Measurements from ENCODE around the gene BICRA.

DNA sequence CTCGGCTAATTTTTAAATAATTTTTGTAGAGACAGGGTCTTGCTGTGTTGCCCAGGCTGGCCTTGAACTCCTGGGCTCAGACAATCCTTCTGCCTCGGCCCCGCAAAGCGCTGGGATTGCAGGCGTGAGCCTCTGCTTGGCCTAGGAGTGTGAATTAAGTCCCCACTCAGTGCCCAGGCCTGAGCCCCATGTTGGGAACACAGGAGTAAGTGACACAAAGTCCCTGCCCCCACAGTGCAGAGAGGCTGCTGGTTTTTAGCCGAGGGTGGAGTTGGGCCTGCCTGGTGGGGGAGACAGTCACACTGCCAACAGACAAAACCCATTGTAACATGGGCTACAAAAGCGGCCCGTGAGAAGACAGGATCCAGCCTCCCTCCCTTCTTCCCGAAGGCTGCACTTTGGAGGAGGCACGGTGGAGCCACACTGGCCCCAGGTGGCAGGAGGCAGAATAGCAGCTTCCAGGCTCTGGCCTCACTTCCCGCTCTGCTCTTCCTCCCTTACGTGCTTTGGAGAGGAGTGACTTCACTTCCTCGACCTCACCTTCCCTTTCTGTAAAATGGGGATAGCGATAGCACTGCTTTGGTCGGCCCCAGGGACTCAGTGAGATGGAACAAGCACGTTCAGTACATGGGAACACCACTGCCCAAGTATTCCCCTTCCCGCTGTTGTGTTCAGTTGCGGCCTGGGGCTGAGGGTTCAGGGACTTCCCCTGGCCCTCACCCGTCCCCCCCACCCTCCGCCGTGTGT is 89.1 kb downstream of the BICRA start:
- TF ChIP-seq, protein P1, sequence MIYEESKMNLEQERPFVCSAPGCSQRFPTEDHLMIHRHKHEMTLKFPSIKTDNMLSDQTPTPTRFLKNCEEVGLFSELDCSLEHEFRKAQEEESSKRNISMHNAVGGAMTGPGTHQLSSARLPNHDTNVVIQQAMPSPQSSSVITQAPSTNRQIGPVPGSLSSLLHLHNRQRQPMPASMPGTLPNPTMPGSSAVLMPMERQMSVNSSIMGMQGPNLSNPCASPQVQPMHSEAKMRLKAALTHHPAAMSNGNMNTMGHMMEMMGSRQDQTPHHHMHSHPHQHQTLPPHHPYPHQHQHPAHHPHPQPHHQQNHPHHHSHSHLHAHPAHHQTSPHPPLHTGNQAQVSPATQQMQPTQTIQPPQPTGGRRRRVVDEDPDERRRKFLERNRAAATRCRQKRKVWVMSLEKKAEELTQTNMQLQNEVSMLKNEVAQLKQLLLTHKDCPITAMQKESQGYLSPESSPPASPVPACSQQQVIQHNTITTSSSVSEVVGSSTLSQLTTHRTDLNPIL (CRISPR knock-in tag; IDR thresholded peaks at IDR 0.05; ENCODE audit: low read depth) = no peak
- TF ChIP-seq ZFP3 (CRISPR knock-in tag; IDR thresholded peaks at IDR 0.05) = no peak
- TF ChIP-seq, protein P2, sequence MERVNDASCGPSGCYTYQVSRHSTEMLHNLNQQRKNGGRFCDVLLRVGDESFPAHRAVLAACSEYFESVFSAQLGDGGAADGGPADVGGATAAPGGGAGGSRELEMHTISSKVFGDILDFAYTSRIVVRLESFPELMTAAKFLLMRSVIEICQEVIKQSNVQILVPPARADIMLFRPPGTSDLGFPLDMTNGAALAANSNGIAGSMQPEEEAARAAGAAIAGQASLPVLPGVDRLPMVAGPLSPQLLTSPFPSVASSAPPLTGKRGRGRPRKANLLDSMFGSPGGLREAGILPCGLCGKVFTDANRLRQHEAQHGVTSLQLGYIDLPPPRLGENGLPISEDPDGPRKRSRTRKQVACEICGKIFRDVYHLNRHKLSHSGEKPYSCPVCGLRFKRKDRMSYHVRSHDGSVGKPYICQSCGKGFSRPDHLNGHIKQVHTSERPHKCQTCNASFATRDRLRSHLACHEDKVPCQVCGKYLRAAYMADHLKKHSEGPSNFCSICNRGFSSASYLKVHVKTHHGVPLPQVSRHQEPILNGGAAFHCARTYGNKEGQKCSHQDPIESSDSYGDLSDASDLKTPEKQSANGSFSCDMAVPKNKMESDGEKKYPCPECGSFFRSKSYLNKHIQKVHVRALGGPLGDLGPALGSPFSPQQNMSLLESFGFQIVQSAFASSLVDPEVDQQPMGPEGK (CRISPR knock-in tag; IDR thresholded peaks at IDR 0.05; ENCODE audit: borderline replicate concordance) = no peak
- TF ChIP-seq, protein P3, sequence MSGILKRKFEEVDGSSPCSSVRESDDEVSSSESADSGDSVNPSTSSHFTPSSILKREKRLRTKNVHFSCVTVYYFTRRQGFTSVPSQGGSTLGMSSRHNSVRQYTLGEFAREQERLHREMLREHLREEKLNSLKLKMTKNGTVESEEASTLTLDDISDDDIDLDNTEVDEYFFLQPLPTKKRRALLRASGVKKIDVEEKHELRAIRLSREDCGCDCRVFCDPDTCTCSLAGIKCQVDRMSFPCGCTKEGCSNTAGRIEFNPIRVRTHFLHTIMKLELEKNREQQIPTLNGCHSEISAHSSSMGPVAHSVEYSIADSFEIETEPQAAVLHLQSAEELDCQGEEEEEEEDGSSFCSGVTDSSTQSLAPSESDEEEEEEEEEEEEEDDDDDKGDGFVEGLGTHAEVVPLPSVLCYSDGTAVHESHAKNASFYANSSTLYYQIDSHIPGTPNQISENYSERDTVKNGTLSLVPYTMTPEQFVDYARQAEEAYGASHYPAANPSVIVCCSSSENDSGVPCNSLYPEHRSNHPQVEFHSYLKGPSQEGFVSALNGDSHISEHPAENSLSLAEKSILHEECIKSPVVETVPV (CRISPR knock-in tag; IDR thresholded peaks at IDR 0.05) = no peak
- no peak for TF ChIP-seq ARNTL (CRISPR knock-in tag; IDR thresholded peaks at IDR 0.05; ENCODE audit: borderline replicate concordance, low read depth)
- TF ChIP-seq SNAI2 (CRISPR knock-in tag; IDR thresholded peaks at IDR 0.05) = no peak
- TF ChIP-seq ESRRG (CRISPR knock-in tag; IDR thresholded peaks at IDR 0.05) = no peak
- TF ChIP-seq ZNF70 (CRISPR knock-in tag; IDR thresholded peaks at IDR 0.05) = no peak
- TF ChIP-seq RARB (CRISPR knock-in tag; IDR thresholded peaks at IDR 0.05) = no peak
- TF ChIP-seq TCF4 (CRISPR knock-in tag; IDR thresholded peaks at IDR 0.05; ENCODE audit: borderline replicate concordance) = no peak
- TF ChIP-seq ZNF565 (CRISPR knock-in tag; conservative IDR thresholded peaks at IDR 0.05; ENCODE audit: low read depth) = no peak

Data from SK-N-SH treated with all-trans-retinoic acid at 6 μM for 48 hours (cell line).